Occipital lobe (tissue), 2 donors: Measurements from ENCODE around the gene AIPL1. TPM values are rescaled to one million over a fixed set of nuclear protein-coding genes. Genes with fewer than 3 reads are reported as not detected.

Experiments
- DNase-seq: peaks from one replicate; lab custom pipeline; 2025; lab: John Stamatoyannopoulos, UW
- total RNA-seq: library from RNA; depleted of rRNA; stranded (reverse); fragments of >200 nt; gene quantifications from one replicate; pipeline ENCODE4 v1.2.3, GENCODE V29; 2014

The AIPL1 gene
- total RNA-seq, 1 donor from 2014 or later, result not detected

DNA sequence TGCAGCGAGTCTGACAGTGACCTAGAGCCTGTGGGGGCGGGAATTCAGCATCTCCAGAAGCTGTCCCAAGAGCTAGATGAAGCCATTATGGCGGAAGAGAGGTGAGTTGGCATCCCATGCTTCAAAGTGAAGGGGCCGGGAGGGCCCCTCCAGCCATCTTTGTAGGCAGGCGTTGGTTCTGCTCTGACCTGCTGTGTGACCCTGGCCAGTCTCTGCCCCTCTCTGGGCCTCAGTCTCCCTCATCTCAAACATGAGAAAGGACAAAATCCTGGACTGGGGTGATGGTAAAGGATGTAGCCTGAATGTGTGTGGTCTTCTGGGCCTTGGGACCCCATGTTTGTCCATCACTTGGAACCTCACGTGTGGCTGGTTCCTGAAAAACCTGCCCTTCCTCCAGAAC, 14.4 kb upstream of the AIPL1 start:
- DNase-seq, result no peak

DNA sequence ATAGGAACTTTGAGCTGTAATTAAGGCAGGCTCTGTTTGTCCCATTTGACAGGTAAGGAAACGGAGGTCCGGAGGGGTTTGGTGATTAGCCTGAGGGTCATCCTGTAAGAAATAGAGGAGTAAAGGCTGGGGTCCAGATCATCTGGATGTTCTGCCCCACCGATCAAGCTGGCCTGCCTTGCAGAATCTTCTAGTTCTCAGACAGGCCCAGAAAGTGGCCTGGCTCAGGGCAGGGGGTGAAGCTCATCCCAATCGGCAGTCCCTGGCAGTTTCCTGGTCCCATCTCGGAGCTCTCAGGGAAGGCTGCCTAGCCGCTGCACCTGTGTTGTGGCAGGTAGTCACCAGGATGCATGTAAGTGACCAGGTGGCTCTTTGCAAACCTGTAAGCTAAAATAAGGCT, 13.6 kb upstream of the AIPL1 start:
- no peak for DNase-seq

DNA sequence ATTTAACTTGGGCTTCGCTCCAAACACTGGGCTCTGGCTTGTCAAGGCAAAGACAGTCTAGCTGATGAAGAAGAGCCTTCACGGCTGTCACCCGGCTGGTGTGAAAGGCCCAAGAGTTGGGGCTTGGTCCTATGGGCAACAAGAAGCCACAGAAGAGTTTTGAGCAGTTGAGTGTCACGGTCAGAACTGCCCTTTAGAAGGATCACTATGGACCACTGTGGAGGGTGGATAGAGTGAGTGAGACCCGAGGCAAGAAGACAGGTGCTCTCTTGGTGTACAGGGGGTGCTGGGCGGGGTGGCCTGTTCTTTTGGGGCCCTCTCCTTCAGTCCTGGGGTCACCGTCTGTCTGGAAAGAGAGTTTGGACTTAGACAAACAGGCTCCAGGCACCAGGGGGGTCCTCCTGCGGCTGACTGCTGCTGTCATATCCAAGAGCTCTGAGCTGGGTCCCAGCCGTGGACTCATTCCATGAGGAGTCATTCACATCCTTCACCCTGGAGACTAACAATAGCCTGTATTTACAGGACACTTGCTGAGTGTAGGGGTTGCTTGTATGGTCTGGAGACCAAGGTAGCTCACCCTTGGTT, 11.7 kb upstream of the AIPL1 start:
- no peak for DNase-seq

DNA sequence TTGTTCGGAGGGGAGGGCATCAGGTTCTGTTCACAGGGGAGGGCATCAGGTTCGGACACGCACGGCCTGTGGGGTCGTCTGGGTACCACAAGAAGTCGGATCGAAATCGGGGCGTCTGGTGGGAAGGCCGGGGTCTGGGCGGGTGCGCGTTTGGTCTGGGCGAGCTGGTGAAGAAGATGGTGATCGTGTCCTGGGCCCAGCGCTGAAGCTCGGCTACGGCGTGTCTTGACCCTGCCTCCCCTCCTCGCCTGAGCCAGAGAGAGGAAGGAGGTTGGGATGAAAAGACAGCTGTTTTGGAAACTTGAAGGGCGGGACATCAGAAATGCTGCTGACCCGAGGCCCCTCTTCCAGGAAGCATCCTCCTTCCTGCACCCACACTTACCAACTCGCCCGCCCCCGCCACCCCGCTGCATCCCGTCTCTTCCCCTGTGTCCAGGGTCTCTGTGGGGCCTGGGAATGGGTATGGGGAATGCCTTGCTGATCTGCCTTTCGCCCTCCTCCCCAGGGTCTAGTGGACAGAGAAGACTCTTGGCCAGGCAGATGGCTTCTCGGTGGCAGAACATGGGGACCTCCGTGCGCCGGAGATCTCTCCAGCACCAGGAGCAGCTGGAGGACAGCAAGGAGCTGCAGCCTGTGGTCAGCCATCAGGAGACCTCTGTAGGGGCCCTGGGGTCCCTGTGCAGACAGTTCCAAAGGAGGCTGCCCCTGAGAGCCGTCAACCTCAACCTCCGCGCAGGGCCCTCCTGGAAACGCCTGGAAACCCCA, 9.8 kb upstream of the AIPL1 start:
- DNase-seq, result no peak

DNA sequence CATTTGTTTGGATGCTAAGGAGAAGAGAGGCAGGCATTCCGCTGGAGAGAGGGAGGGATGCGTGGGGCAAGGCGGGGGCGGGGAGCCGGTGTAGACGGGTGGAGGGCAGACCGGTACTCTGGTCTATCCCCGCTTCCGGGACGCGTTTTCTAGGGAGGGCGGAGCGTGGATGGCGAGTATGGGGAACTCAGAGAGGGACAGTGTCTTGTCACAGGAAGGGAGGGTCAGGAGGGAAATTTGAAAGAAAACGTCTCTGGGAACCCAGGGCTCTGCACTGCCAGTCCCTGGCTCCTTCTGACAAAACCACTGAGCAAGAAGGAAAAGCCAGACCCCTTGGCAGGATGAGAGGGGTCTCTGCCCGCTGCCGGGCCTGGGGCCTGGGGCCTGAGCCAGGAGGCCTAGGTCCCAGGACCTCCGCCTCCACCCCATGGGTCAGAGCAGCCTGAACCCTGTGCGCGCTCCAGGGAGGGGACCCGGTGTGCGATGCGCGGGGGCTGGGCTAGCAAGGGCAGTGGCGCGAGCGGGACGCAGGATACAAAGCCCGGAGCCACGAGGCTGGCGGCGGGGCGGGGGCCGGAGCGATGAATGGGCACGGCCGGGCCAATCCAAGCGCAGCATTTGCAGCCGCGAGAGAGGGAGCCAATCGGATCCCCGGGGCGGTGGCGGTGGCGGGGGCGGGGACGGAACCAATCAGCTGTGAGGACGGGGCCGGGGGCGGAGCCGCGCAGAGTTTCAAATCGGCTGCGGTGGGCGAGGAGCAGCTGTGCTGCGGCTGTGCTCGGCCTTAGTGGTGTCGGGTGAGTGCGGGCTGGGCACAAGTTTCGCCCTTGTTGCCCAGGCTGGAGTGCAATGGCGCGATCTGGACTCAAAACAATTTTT, 9.0 kb upstream of the AIPL1 start, which contains the start of gene PIMREG:
Gene PIMREG (plus strand): TSS at position 764 of the 879 bp plus-strand sequence. CDS start 656 bp downstream, outside the sequence.
- DNase-seq, result peak; percentile 91

DNA sequence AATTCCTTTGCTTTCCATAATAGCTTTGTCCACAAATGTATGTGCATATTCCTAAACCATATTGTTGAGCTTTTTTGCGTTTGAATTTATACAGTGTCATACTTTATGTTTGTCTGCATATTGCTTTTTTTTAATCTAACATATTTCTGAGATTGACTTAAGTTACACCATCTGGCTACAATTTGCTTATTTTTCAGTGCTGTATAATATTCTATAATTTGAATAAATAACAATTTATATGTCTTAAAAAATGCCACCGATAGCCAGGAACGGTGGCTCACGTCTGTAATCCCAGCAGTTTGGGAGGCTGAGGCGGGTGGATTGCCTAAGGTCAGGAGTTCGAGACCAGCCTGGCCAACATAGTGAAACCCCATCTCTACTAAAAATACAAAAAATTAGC, 7.9 kb upstream of the AIPL1 start:
- no peak for DNase-seq

DNA sequence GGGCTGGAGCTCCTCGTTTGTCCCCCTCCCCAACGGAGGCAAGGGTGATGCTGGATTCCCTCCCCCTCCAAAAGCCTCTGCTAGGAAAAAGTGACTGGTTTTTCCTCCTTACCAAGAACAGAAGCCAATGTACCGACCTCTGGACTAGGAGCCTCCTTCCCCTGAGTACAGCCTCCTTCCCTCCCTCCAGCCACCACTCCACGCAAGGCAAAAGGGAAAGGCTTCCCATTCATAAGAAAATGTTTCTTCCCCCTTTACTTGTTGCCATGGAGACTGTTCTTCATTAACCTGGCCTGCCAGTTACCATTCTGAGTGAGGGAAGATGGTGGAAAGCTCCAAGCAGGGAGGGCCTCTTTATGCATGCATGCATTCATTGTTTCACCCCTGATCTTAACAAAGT, 5.0 kb upstream of the AIPL1 start:
- no peak for DNase-seq

DNA sequence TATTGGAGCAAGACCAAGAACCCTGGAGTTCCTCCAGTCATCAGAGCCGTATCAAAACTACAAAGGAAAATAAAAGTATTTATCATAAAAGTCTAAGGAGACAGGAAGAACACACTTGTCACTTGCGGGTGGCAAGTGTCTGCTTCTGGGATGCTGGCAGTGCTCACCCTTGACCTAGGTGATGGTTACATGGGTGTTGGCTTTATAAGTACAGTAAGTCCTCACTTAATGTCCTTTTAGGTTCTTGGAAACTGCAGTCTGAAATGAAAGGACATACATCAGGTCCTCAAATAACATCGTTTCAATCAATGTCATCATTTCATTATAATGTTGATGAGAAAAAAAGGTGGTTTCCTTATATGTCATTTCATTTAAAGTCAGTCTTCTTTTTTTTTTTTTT, 3.0 kb upstream of the AIPL1 start:
- DNase-seq, result no peak

DNA sequence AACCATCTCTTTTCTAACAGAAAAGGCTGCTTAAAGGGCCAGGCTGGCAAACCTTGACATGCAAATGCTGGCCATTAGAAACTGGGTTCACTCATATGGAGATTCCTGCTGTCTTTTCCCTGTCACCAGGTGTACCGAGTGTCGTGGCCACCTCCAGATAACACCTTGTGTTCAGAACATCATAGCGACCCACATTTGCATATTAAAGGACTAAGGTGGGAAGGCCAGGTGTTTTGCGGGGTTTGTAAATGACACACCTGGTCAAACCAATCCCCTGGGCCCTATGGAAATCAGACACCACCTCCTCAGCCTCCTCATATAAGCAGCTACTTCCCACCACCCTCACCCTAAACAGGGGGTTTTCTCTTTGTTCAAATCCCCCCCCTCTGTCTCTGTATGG, 2.5 kb upstream of the AIPL1 start:
- DNase-seq, result no peak

DNA sequence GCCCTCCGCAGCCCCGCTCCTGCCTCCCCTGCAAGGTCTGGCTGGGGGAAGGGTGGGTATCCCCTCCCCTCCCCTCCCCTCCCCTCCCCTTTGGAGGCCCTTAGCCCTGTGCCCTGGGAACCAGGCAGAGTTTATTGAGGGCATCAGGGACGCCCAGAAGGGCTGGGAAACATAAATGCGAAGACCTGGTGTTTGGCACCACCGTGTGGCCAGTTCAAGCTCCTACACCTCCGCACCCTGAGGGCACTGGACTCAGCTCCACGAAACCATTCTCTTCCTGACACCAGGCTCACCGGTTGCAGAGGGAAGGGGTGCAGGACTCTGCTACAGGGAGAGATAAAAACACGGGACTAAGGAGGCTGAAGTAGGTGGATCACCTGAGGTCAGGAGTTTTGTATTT, 1.0 kb upstream of the AIPL1 start:
- DNase-seq, result peak; percentile 7

DNA sequence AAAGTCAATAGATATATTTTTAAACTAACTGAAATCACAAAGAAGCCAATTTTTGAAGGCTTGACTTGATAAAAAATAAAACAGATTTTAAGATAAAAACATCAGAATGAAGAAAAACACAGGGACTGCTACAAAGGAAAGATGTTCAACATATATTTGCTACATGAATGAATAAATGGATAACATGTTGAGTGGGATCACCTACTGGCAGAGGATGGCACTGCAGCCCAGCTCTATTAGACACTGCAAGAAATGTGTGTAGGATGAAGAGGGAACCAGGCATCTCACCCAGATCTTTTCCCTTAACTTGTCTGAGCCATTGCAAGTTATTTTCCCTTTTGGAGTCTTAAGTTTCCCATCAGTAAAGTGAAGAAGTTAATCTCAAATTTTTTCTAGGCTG, 4.2 kb downstream of the AIPL1 start:
- DNase-seq, result no peak

DNA sequence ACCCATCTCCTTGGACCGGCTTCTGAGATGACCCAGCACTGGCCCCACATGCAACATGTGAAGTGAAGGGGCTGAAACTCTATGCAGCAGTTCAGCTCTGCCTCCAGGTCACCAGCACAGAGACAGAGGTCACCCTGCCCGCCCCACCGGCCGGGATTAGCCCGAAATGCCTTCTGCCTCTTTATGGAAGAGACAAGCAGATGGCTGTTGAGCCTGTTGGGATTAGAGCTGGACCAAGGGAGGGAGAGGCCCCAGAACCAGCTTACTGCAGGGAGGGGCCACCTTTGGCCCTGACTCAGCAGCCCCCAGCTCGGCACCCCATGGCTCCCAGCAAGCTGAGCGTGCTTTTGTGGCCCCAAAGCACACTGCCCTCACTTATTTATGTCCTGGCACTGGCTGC, 5.7 kb downstream of the AIPL1 start:
- no peak for DNase-seq

DNA sequence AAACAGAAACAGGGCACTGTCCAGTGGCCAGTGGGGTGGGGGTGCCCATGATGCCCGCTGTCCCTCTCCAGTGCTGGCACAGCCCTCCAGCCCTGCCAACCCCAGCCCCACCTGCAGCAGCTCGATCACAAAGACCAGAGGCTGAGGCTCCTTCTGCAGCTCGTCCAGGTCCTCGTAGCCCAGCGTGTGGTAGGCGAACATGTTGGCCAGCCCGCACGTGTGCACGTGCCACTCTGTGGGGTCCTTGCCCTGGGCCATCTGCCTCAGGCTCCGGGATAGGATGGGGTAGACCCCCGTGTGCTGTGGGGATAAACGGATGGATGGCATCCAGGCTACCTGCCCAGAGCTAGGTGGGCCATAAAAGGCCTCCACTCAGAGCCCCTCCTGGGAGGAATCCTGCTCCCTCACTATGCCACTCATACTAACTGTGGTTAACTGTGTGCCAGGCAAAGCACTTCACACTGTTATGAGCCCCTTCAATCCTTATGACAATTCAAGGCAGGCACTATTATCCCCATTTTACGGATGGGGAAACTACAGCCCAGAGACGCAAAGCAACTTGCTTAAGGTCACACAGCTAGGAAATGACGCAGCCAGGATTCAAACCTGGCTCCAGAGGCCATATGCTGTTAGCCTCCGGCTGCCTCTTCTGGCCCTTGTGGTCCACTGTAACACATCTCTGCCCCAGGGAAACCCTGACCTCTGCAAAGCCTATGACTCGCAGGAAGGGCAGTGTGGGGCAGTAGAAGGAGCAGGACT, 6.5 kb downstream of the AIPL1 start:
- no peak for DNase-seq

DNA sequence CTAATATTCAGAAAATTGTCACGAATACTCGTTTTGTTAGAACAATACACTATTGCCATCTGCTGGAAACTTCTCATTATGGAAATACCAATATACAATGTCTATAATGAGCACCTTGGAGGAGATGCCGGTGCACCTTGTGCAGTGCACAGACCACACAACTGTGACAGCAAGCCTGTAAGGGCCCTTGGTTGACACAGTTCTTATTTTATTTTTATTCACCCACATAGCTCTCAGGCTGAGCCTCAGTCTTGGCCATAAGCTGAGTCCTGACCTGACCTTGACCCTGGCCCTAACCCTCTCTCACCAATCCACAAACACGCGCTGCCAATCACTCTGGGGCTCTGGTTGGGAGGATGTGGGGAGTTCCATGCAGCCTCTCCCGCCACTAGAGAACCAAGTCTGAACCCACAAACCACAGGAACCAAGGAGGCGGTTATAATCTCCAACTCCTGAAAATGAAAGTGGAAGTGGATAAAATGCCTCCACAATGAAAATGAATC, 7.6 kb downstream of the AIPL1 start:
- DNase-seq, result no peak

DNA sequence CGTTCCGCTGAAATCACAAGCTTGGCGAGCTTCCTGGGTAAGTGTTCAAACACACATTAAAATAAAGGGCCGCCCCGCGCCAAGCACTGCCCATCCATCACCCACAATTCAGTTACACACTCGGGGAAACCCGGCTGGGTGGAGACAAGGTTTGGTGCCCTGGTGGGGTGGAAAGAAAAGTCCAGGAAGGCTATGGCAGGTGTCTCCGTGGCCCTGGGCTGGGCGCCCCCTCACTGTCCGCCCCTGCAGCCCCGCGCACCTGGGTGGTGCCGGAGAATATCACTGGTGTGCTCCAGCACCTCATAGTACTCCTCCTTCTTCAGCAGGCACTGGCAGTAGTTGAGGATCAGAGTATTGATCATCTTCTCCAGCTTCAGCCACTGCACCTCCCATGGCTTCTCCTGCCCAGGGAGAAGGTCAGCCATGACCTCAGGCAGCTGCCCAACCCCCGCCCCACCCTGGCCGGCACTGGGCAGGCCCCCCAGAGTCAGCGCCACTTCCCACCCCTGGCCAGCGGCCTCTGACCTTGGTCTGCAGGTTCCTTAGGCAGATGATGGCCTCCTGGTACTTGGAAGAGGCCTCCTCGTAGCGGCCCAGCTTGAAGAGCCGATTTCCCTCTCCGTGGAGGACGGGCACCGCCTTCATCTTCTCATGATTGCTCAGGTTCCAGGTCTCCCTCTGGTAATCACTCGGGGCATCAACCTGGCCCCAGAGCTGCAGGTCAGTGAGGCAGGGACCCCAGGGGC, 8.4 kb downstream of the AIPL1 start:
- no peak for DNase-seq

DNA sequence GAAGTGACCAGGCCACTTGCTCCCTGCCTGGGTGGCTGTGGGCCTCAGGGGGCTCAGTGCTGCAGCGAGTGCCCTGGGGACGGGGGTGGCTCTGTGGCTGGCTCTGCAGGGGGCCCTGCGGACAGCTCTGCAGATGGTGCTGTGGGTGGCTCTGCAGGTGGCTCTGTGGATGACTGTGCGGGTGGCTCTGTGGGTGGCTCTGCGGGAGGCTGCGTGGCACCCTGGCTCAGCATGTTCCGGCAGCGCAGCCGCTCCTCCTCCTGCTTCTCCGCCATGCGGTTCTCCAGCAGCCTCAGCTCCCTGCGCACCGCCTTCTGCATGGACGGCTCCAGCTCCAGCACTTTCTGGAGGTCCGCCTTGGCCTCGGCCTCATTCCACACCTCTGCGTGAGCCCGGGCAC, 9.5 kb downstream of the AIPL1 start:
- no peak for DNase-seq

DNA sequence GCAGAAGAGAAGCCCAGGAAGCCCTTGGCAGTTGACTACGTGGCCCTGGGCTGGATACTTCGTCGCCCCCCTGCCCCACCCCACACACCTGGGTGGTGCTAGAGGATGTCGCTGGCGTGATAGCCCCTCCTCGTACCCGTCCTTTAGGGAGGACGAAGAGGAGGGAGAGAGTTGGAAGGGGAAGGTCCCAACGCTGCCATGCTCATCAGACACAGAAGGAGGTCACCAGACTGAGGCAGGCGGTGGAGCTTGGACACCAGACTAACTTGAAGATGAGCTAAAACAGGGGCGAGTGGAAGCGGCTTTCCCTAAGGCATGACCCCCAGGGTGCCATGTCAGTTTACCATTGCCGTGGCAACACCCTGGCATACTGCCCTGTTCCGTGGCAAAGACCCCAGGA, 11.0 kb downstream of the AIPL1 start:
- DNase-seq, result no peak

DNA sequence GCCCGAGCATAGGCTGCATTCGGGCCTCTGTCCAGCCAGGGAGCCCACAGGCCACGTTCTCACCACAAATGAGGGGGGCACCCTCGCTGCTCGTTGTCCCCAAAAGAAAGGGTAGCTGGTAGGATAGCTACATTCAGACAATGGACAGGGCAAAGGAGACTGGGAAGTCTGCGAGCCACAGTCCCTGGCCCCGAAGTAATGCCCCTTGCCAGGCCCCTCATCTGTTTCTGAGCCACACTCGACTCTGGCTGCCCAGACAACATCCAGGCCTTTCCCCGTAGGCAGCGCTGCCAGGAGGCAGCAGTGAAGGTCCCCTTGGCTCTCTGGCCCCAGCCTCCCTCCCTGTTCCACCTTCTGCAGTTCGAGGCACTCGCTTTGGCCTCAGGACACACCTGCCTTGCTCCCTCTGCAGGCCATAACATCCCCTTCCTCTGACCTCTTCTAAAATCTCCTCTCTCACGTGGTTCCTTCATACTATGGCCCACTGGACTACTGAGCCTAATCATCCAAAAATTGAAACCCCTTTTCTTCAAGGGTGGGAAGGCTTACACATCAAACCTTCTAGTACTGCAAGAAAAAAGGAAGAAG, 12.2 kb downstream of the AIPL1 start:
- no peak for DNase-seq

DNA sequence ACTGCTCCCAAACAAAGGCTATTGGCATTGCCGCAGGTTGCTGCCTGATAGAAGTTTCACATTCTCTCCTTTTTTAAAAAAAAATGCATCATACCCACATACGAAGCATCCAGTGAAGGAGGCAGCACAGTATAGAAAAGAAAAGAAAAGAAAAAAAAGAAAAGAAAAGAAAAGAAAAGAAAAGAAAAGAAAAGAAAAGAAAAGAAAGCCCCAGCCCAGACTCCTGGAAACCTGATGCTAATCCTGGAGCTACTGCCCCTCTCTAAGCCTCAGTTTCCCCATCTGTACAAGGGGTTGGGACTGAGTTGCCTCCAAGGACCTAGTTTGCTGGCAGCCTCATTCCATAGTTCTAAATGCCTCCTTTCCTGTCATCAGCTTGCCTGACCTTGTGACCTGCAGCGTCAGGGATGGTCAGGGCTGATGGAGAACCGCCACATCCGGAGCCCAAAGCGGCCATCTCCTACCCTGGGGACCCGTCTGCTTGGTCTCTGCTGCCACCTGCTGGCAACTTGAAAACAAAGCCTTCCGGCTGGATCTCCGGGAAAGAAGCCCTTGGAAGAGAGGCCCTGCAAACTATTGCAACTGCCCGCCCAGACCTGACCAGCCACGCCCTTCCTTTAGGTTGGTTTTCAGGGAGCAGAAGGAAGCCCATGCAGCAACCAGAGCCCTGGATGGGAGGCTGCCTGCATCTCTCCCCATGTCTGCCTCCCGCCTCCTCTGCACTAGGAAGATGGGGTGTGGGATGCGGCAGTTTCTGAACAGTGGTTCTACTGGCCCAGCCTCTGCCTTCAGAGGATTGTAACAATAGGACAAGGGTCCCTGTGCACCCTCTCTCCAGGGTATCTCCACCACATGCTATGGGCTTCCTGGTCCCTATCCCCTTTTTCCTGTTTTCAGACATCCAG, 13.0 kb downstream of the AIPL1 start:
- DNase-seq, result peak; percentile 62
